HCEC 1CT (cell line): ENCODE results near the gene TANGO2.

Source experiments
- DNase-seq: peaks from one replicate; pipeline ENCODE4 v3.0.0-alpha.2; 2017

TANGO2 gene

GRCh38 chr22:20020533-20021195 lies at the start of gene TANGO2:
TSS of gene TANGO2 (plus strand) at chr22:20021110. CDS start at chr22:20036799, 15,689 bp downstream.
- DNase-seq = peak; percentile 88

GRCh38 chr22:19971276-19972124 lies 49.4 kb upstream of the TANGO2 start:
- no peak for DNase-seq

GRCh38 chr22:19972251-19972650 lies 48.7 kb upstream of the TANGO2 start:
- no peak for DNase-seq

- DNase-seq = no peak
These were observed 48.0 kb upstream of the TANGO2 start for GRCh38 chr22:19972652-19973550.

GRCh38 chr22:19973551-19974267 lies 47.2 kb upstream of the TANGO2 start:
- DNase-seq = no peak

GRCh38 chr22:19974268-19974861 lies 46.5 kb upstream of the TANGO2 start:
- peak; percentile 24 for DNase-seq

GRCh38 chr22:19974935-19975706 lies 45.8 kb upstream of the TANGO2 start:
- DNase-seq = no peak

GRCh38 chr22:19975707-19976035 lies 45.2 kb upstream of the TANGO2 start:
- no peak for DNase-seq

- DNase-seq = no peak
These were observed 44.2 kb upstream of the TANGO2 start for GRCh38 chr22:19976671-19977070.

- DNase-seq = no peak
These were observed 43.3 kb upstream of the TANGO2 start for GRCh38 chr22:19977296-19978243.

GRCh38 chr22:19978748-19979147 lies 42.2 kb upstream of the TANGO2 start:
- DNase-seq = no peak

GRCh38 chr22:19979712-19980493 lies 41.0 kb upstream of the TANGO2 start:
- no peak for DNase-seq

GRCh38 chr22:19980766-19981165 lies 40.1 kb upstream of the TANGO2 start:
- DNase-seq = no peak

GRCh38 chr22:19981171-19981960 lies 39.5 kb upstream of the TANGO2 start:
- DNase-seq = no peak

- DNase-seq = no peak
These were observed 38.7 kb upstream of the TANGO2 start for GRCh38 chr22:19981961-19982920.

GRCh38 chr22:19982991-19983578 lies 37.8 kb upstream of the TANGO2 start:
- DNase-seq = no peak

GRCh38 chr22:19983741-19984140 lies 37.2 kb upstream of the TANGO2 start:
- no peak for DNase-seq
